ENCODE results near the gene REG1A.

Gene REG1A

GRCh38 chr2:79128406-79128805 lies 8.1 kb downstream of the REG1A start:
- no peak for DNase-seq

- no peak for DNase-seq
These were observed 9.0 kb downstream of the REG1A start for GRCh38 chr2:79129260-79129659.

GRCh38 chr2:79129804-79130203 lies 9.5 kb downstream of the REG1A start:
- DNase-seq = no peak

- peak in 1 of 2 experiments; percentile 8 for DNase-seq
These were observed 11.4 kb downstream of the REG1A start for GRCh38 chr2:79131687-79132086.

GRCh38 chr2:79138385-79138784 lies 18.1 kb downstream of the REG1A start:
- no peak for DNase-seq

- DNase-seq = no peak
These were observed 19.1 kb downstream of the REG1A start for GRCh38 chr2:79139423-79139822.

DNA sequence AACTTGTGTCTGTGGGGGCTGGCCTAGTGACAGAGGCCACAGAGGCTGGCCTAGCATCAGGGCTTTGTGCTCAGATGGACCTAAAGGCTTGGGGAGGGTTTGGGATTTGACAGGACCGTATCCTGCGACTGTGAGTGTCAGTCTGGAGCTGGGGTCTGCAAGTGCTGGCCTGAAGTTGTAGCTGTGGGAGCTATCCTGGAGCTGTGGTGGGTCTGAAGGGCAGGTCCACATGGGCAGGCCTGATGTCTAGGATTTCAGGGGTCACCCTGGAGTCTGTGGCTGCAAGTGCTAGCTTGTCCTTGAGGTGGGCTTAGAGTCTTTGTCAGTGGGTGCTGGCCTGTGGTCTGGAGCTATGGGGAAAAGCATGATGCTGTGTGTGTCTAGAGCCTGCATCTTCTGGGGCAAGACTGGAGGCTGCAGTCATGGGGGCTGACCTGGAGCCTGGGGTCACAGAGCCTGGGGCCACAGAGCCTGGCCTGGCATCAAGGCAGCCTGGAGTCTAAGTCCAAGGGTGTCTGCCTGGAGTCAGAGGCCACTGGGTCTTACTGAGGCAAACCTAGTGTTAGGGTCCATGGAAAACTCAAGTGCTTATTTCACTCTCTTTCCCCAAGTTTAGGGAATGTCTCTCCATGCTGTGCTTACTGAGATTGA lies 35.7 kb downstream of the REG1A start:
- DNase-seq = no peak

- no peak for DNase-seq
These were observed 38.7 kb downstream of the REG1A start for GRCh38 chr2:79159030-79159429.

GRCh38 chr2:79159653-79160052 lies 39.4 kb downstream of the REG1A start, which contains the start of gene REG3A:
Gene REG3A, minus strand, starts transcription at chr2:79159753. Its CDS starts 348 bp downstream, at chr2:79159405.
- no peak for DNase-seq

DNA sequence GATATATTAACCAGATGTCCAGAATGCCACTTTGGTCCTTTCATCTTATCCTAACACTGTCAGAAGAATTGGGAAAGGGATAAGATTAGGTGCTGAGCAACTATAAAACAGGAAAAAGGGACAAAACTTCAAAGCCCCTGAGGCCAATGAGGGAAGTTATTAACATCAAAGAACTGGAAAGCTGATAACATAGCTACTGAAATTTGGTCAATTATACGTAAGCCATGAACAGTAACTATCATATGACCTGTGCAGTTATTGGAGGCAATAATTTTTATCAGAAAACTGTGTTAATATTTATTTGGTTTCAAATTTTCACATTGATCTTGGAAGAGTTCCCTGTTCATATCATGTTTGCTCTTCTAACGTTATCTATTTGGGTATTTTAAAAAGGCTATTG lies 41.8 kb downstream of the REG1A start:
- no peak for DNase-seq

- no peak for DNase-seq
These were observed 42.5 kb downstream of the REG1A start for GRCh38 chr2:79162801-79163200.

DNA sequence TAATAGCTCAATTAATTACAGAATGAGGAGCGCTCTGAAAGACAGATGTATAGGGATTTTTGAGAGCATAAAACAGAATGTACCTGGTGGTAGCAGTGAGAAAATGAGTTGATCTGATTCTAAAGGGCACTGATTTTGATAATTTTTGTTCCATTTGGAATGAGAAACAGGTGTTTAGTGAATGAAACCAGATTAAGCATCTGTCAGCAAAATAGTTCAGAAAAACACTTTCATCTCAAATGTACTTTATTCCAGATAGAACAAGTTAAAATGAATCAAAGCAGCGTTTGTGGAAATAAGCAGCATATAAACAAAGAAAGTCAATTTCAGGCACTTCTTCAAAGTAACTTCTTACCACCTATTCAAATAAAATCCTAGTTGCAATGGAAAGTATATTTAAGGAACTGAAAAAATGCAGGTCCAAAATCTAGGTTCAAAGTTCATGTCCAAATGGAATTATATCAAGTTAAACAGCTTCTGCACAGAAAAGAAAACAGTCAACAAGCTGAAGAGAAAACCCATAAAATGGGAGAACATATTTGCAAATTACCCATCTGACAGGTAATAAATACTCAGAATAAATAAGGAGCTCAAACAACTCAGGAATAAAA lies 51.2 kb downstream of the REG1A start:
- no peak for DNase-seq
